GM12872 (cell line): ENCODE data around the gene CSNK2A1.

Experiments
- CTCF ChIP-seq: IDR thresholded peaks from 3 replicates; pipeline ENCODE4 v1.5.1; 2011; ENCODE audit warnings: low read depth, mild to moderate bottlenecking, low read length, moderate library complexity; ENCODE audit not compliant: insufficient read depth

The CSNK2A1 gene

GRCh38 chr20:543369-544152 lies at the start of gene CSNK2A1:
Gene CSNK2A1, minus strand, starts transcription at chr20:543790. Its CDS starts 35,239 bp downstream, at chr20:508551.
- TF ChIP-seq CTCF: no peak

DNA sequence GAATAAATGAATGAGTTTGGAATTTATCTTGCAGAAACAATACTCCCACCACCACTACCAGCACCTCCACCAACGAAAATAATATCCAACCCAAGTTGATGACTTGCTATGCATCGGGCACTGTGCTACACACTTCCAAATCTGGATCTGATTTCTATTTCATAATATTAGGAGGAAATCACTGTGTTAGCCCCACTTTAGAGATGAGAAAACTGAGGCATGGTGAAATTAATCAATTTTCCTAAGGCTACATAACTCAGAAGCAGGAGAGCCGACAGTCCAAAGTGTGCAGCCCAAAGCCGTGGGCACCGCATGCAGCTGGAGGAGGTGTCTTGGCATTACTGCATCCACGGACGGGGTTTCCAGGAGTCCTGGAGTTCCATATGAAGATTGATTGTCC lies 48.9 kb upstream of the CSNK2A1 start:
- no peak for TF ChIP-seq CTCF

DNA sequence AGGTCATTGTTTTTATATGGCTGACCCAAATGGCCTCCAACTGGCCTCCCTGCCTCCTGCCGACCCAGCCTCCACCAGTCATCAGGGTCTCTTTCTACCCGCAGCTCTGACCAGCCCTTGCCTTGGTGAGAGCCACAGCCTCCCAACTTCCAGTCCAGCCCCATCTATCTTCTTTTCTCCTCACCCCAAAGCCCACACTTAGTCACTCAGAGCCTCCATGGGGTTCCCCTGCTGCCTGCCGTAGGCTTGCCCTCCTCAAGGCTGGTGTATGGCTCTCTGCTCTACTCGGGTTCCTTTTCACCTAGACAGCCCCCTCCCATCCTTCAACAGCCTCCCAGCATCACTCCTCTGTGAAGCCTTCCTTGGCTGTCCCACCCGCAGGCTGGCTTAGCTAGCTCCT lies 48.4 kb upstream of the CSNK2A1 start:
- no peak for TF ChIP-seq CTCF

GRCh38 chr20:588932-589672 lies 45.5 kb upstream of the CSNK2A1 start:
- peak; percentile 18; the same call in 1 of the 3 replicates for TF ChIP-seq CTCF

- TF ChIP-seq CTCF: no peak
Observed at GRCh38 chr20:588476-588875, 44.9 kb upstream of the CSNK2A1 start.

GRCh38 chr20:584971-585301 lies 41.3 kb upstream of the CSNK2A1 start:
- no peak for TF ChIP-seq CTCF

GRCh38 chr20:584161-584970 lies 40.8 kb upstream of the CSNK2A1 start:
- TF ChIP-seq CTCF: no peak
